Measurements from ENCODE around the gene TMCC1.

TMCC1 gene

GRCh38 chr3:129741794-129742193 is 151.7 kb downstream of the TMCC1 start:
- Mint-ChIP-seq H3K36me3 (peaks cover 4% of the 10 kb centered on the region), H3K4me3 (no peak overlapping the region), H3K27ac (no peak overlapping the region), H3K4me1 (peaks cover 26% of the 10 kb centered on the region), H3K9me3 (no peaks in the 10 kb centered on the region), H3K27me3 (no peaks in the 10 kb centered on the region)

- Mint-ChIP-seq H3K36me3 (peaks cover 4% of the 10 kb centered on the region), H3K27ac (no peak overlapping the region), H3K4me1 (peaks cover 26% of the 10 kb centered on the region), H3K9me3 (no peaks in the 10 kb centered on the region), H3K27me3 (no peaks in the 10 kb centered on the region), H3K4me3 (no peak overlapping the region)
Observed at GRCh38 chr3:129740090-129740489, 153.4 kb downstream of the TMCC1 start.

GRCh38 chr3:129739634-129740033 is 153.9 kb downstream of the TMCC1 start:
- Mint-ChIP-seq H3K4me1 (peaks cover 22% of the 10 kb centered on the region), H3K4me3 (no peak overlapping the region), H3K27me3 (no peaks in the 10 kb centered on the region)

GRCh38 chr3:129738172-129738571 is 155.3 kb downstream of the TMCC1 start:
- H3K4me3 Mint-ChIP-seq: no peak overlapping the region
- no peak overlapping the region for H3K27ac Mint-ChIP-seq
- H3K27me3 Mint-ChIP-seq: no peaks in the 10 kb centered on the region
- peaks cover 20% of the 10 kb centered on the region for H3K4me1 Mint-ChIP-seq
- H3K36me3 Mint-ChIP-seq: peaks cover 4% of the 10 kb centered on the region
- no peaks in the 10 kb centered on the region for H3K9me3 Mint-ChIP-seq

More at GRCh38 chr3:129739634-129740033, 153.9 kb downstream of the TMCC1 start:
- Mint-ChIP-seq H3K36me3 (peaks cover 4% of the 10 kb centered on the region), H3K9me3 (no peaks in the 10 kb centered on the region), H3K27ac (no peak overlapping the region)

GRCh38 chr3:129736070-129736469 is 157.4 kb downstream of the TMCC1 start:
- peaks cover 9% of the 10 kb centered on the region for H3K36me3 Mint-ChIP-seq
- no peaks in the 10 kb centered on the region for H3K27me3 Mint-ChIP-seq
- peaks cover 3% of the 10 kb centered on the region for H3K4me1 Mint-ChIP-seq
- H3K4me3 Mint-ChIP-seq: no peak overlapping the region
- no peak overlapping the region for H3K27ac Mint-ChIP-seq
- no peaks in the 10 kb centered on the region for H3K9me3 Mint-ChIP-seq

- Mint-ChIP-seq H3K36me3 (peaks cover 9% of the 10 kb centered on the region), H3K4me1 (peaks cover 3% of the 10 kb centered on the region), H3K4me3 (no peak overlapping the region), H3K27me3 (no peaks in the 10 kb centered on the region), H3K9me3 (no peaks in the 10 kb centered on the region), H3K27ac (no peak overlapping the region)
Observed at GRCh38 chr3:129735638-129736037, 157.9 kb downstream of the TMCC1 start.

GRCh38 chr3:129734449-129734848 is 159.1 kb downstream of the TMCC1 start:
- Mint-ChIP-seq H3K27ac (no peak overlapping the region), H3K36me3 (peaks cover 12% of the 10 kb centered on the region), H3K27me3 (no peaks in the 10 kb centered on the region), H3K4me3 (no peak overlapping the region), H3K9me3 (no peaks in the 10 kb centered on the region), H3K4me1 (no peaks in the 10 kb centered on the region)

- no peak overlapping the region for H3K4me3 Mint-ChIP-seq
- H3K27ac Mint-ChIP-seq: no peak overlapping the region
- no peaks in the 10 kb centered on the region for H3K27me3 Mint-ChIP-seq
- H3K9me3 Mint-ChIP-seq: no peaks in the 10 kb centered on the region
- H3K4me1 Mint-ChIP-seq: no peaks in the 10 kb centered on the region
- H3K36me3 Mint-ChIP-seq: peaks cover 10% of the 10 kb centered on the region
Observed at GRCh38 chr3:129732200-129732876, 161.2 kb downstream of the TMCC1 start.

GRCh38 chr3:129727707-129728106 is 165.8 kb downstream of the TMCC1 start:
- Mint-ChIP-seq H3K36me3 (peaks cover 8% of the 10 kb centered on the region), H3K4me1 (no peaks in the 10 kb centered on the region), H3K4me3 (no peak overlapping the region), H3K27ac (no peak overlapping the region), H3K9me3 (no peaks in the 10 kb centered on the region), H3K27me3 (no peaks in the 10 kb centered on the region)

- Mint-ChIP-seq H3K4me3 (no peak overlapping the region), H3K4me1 (no peaks in the 10 kb centered on the region), H3K9me3 (no peaks in the 10 kb centered on the region), H3K27ac (no peak overlapping the region), H3K27me3 (no peaks in the 10 kb centered on the region), H3K36me3 (no peaks in the 10 kb centered on the region)
Observed at GRCh38 chr3:129723558-129724324, 169.8 kb downstream of the TMCC1 start.

GRCh38 chr3:129722527-129722926 is 171.0 kb downstream of the TMCC1 start:
- Mint-ChIP-seq H3K4me1 (no peaks in the 10 kb centered on the region), H3K36me3 (no peaks in the 10 kb centered on the region), H3K27me3 (no peaks in the 10 kb centered on the region), H3K4me3 (no peak overlapping the region), H3K27ac (no peak overlapping the region), H3K9me3 (no peaks in the 10 kb centered on the region)

- Mint-ChIP-seq H3K4me1 (peaks cover 12% of the 10 kb centered on the region), H3K9me3 (no peaks in the 10 kb centered on the region), H3K27ac (no peak overlapping the region), H3K4me3 (no peak overlapping the region), H3K36me3 (peaks cover 1% of the 10 kb centered on the region), H3K27me3 (no peaks in the 10 kb centered on the region)
Observed at GRCh38 chr3:129718201-129718600, 175.3 kb downstream of the TMCC1 start.

- peaks cover 1% of the 10 kb centered on the region for H3K36me3 Mint-ChIP-seq
- H3K4me3 Mint-ChIP-seq: no peak overlapping the region
- peak overlapping the region; percentile 87 for H3K27ac Mint-ChIP-seq
- no peaks in the 10 kb centered on the region for H3K9me3 Mint-ChIP-seq
- H3K27me3 Mint-ChIP-seq: no peaks in the 10 kb centered on the region
- peaks cover 12% of the 10 kb centered on the region for H3K4me1 Mint-ChIP-seq
Observed at GRCh38 chr3:129715854-129716253, 177.7 kb downstream of the TMCC1 start.

GRCh38 chr3:129708328-129708861 is 185.1 kb downstream of the TMCC1 start:
- Mint-ChIP-seq H3K4me1 (peaks cover 9% of the 10 kb centered on the region), H3K9me3 (no peaks in the 10 kb centered on the region)

GRCh38 chr3:129705274-129705673 is 188.2 kb downstream of the TMCC1 start:
- peak overlapping the region; percentile 1 for H3K27ac Mint-ChIP-seq
- no peak overlapping the region for H3K4me3 Mint-ChIP-seq
- H3K27me3 Mint-ChIP-seq: no peaks in the 10 kb centered on the region
- H3K36me3 Mint-ChIP-seq: peaks cover 11% of the 10 kb centered on the region
- H3K9me3 Mint-ChIP-seq: no peaks in the 10 kb centered on the region
- H3K4me1 Mint-ChIP-seq: peaks cover 12% of the 10 kb centered on the region

More at GRCh38 chr3:129708328-129708861, 185.1 kb downstream of the TMCC1 start:
- Mint-ChIP-seq H3K27ac (no peak overlapping the region), H3K4me3 (no peak overlapping the region), H3K27me3 (no peaks in the 10 kb centered on the region), H3K36me3 (peaks cover 8% of the 10 kb centered on the region)

- no peaks in the 10 kb centered on the region for H3K9me3 Mint-ChIP-seq
- no peak overlapping the region for H3K27ac Mint-ChIP-seq
Observed at GRCh38 chr3:129703913-129704312, 189.6 kb downstream of the TMCC1 start.

More at GRCh38 chr3:129703913-129704312, 189.6 kb downstream of the TMCC1 start:
- peaks cover 12% of the 10 kb centered on the region for H3K36me3 Mint-ChIP-seq
- peaks cover 12% of the 10 kb centered on the region for H3K4me1 Mint-ChIP-seq
- H3K27me3 Mint-ChIP-seq: no peaks in the 10 kb centered on the region
- H3K4me3 Mint-ChIP-seq: no peak overlapping the region

Data from activated naive CD4-positive, alpha-beta T cell treated with anti-CD3 and anti-CD28 coated beads, Interleukin-2, amount 50 U/mL, for 24 hours (primary cell).